Pulmonary artery endothelial cell (primary cell): ENCODE results near the gene GGN. TPM values are rescaled to one million over a fixed set of nuclear protein-coding genes. Genes with fewer than 3 reads are reported as not detected.
A peak's percentile ranks its signal among the peaks of the same experiment; 100 is the strongest.
"Not testable (repeated sequence)": the region's sequence is repeated elsewhere in the genome, so short reads cannot be mapped to it uniquely, and the experiment has no call there.

ENCODE experiments used
- DNase-seq: peaks from one replicate; pipeline ENCODE4 v3.0.0-alpha.2; 2011; ENCODE audit warnings: low read depth, low spot score
- total RNA-seq: library from RNA; depleted of rRNA; stranded (reverse); fragments of >200 nt; gene quantifications from 2 replicates; pipeline ENCODE4 v1.2.3, GENCODE V29; 2014

Gene GGN, protein sequence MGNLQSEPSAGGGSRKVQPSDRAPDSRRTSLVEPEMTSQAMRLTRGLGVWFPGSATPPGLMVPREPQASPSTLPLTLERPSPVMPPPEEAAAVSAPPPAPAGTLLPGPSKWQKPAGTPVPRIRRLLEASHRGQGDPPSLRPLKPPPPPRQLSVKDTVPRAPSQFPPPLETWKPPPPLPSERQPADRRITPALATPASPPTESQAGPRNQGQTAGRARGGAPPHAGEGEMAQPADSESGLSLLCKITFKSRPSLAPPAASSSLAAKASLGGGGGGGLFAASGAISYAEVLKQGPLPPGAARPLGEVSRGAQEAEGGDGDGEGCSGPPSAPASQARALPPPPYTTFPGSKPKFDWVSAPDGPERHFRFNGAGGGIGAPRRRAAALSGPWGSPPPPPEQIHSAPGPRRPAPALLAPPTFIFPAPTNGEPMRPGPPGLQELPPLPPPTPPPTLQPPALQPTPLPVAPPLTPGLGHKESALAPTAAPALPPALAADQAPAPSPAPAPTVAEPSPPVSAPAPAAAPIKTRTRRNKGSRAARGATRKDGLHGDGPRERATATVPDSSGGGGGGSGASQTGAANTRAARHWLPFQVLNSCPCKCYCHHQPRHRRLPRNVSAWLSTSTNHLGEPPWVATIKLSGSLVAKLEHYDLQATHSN
- 0.33 and 0.35 TPM in 2 replicates for total RNA-seq

DNA sequence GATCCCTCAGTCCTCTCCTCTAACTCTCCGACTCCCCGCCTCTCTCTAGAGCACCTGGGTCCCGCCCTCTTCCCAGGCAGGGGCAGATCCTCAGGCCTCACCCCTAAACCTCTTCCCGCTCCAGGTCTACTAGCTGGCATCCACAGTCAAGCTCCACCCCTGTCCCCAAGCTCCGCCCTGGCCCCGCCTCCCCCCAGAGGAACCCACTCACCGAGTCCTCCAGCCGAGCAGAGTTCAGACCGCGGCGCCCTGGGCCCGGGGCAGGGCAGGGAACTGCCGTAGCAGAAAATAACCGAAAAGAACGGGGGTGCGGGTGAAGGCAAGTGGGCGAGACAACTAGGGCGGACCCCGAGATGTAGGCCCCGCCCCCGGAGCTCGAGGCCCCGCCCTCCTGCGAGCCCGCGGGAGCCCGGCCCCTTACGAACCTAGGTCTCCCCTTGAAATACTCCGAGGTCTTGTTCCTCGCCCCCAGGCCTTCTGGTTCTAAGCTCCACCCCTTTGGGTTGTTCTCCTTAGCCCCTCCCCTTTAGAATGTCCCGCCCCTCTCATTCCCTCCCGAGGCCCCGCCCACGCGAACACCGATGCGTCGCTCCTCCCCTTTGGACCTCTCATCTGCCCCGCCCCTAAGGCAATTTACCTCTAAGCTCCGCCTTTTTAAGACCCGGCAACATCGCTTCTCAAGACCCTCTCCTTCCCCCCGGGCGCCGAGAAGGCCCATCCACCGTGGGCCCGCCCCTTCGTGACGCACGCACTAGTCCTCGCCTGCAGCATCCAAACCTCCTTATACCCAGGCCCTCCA, at the start of gene GGN:
Gene GGN (minus strand): TSS at position 485 of the 799 bp plus-strand sequence. CDS start 773 bp downstream, outside the sequence.
- peak; percentile 81 for DNase-seq

DNA sequence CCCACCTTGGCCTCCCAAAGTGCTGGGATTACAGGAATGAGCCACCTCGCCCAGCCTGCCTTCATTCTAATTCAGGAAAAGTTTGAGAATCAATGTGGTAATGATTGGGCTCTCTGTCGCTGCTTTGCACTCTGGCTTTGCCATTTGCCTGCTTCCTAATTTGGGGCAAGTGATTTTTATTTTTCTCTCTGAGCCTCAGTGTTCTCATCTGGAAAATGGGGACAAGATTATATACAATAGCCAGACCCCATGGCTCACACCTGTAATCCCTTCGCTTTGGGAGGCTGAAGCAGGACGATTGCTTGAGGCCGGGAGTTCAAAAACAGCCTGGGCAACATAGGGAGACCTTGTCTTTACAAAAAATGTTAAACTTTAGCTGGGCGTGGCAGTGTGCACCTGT, 49.5 kb upstream of the GGN start:
- no peak for DNase-seq

GRCh38 chr19:38434549-38435051, 46.8 kb upstream of the GGN start:
- DNase-seq, result no peak

DNA sequence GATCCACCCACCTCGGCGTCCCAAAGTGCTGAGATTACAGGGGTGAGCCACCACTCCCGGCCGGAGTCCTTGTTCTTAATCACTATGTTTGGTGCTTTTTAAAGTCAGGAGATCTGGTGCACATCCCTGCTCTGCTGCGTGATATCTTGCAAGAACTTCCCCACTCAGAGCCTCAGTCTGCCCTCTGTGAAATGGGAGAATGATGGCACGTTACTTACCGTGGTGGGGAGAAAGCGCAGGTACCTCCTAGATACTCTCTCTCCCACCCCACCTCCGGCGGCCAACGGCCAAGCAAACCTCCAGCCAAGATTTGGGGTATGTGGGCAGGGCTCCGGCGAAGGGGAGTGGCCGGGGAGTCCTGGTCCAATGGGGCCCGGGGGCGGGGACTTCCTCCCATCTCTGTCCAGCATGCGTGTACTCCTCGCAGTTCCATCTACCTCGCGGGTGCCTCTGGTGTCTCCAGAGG, 45.5 kb upstream of the GGN start, which contains the start of gene RYR1:
Gene RYR1 (plus strand): TSS at position 424 of the 466 bp plus-strand sequence. CDS start 139 bp downstream, outside the sequence.
- no peak for DNase-seq

DNA sequence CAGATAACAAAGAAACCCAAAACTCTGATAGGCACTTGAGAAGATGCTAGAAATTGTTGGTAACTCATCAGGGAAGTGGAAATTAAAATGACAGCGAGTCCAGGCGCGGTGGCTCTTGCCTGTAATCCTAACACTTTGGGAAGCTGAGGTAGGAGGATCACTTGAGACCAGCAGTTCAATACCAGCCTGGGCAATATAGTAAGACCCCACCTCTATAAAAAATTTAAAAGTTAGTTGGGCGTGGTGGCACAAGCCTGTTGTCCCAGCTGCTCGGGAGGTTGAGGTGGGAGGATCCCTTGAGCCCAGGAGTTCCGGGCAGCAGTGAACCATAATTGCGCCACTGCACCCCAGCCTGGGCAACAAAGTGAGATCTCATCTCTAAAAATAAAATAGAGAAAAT, 43.1 kb upstream of the GGN start:
- DNase-seq, result no peak

- DNase-seq, result no peak
These were observed 42.0 kb upstream of the GGN start for GRCh38 chr19:38429811-38430156.

DNA sequence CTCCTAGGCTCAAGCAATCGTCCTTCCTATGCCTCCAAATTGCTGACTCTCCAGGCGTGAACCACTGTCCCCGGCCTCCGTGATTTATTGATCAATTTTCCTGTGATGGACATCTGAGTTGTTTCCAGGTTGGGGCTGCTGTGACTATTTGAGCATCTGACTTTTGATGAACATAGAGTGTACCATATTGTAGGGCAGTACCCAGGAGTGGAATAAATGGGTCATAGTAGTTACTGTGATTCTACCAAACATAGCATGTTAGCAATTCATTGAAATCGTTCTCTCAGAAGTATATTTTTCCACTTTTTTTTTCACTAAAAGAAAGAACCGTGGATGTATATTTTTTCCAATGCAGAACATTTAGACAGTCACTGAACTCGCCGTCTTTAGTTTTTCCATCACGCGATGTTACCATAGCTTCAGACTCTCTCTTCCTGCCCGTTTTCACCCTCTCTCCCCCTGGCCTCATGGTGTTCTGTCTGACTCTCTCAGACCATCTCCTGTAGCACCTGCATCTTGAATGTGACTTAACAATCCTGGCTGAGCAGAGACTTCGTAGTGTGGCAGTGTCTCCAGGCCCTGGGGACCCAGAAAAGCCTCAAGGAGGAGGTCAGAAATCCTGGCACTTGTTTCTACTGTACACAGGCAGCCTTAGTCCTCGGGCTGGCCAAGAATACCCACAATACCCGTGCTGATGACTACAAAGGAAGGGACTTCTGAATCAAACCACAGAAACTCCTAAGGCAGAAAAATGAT, 41.4 kb upstream of the GGN start:
- no peak for DNase-seq

DNA sequence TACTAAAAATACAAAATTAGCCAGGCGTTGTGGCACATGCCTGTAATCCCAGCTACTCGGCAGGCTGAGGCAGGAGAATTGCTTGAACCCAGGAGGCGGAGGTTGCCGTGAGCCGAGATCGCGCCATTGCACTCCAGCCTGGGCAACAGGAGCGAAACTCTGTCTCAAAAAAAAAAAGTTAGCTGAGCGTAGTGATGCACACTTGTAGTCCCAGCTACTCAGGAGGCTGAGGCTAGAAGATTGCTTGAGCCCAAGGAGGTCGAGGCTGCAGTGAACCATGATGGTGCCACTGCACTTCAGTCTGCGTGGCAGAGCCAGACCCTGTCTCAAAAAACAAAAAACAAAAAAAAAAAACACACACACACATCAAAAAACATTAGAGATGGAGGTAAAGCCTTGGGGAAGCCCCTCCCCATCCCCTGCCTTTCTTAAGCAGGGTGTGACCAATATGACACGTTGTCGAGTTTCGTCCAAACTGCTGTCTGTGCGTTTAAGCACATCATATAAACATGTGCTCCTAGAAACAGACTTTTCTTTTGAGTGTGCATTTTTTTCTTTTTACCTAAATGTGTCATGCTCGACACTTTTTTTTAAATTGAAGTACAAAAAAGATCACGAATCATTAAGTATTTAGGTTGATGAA, 39.3 kb upstream of the GGN start:
- DNase-seq, result not testable (repeated sequence)

GRCh38 chr19:38425810-38426466, 38.1 kb upstream of the GGN start, which contains the start of gene RASGRP4:
TSS of gene RASGRP4 (minus strand) at chr19:38426219. CDS start at chr19:38426091, 128 bp downstream.
- no peak for DNase-seq

DNA sequence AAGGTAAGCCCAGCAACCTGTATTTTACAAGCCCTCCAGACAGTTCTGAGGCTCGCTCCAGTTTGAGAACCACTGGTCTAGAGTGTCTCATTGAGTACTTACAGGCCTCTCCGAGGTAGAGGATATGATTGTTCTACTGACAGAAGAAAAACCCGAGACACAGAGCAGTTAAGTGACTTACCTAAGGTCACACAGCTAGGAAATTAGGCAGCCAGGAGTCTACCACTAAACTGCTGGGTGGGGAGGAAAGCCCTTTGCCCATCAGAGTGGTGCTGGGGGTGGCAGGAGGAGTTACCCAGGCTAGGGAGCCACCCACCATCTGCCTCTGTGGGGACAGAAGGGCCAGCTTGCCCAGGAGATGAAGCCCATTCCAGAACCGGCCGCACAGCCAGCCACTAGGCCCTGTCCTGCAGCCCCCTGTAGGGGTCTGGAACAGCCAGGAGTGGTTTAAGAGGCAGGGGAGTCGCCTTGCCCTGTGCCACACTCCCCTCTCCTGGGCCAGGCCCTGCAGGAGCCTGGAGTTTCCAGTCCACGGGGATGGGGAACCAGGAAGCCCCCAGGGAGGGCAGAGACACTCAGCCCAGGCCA, 37.5 kb upstream of the GGN start:
- DNase-seq, result no peak

- no peak for DNase-seq
These were observed 36.4 kb upstream of the GGN start for GRCh38 chr19:38424272-38424671.

DNA sequence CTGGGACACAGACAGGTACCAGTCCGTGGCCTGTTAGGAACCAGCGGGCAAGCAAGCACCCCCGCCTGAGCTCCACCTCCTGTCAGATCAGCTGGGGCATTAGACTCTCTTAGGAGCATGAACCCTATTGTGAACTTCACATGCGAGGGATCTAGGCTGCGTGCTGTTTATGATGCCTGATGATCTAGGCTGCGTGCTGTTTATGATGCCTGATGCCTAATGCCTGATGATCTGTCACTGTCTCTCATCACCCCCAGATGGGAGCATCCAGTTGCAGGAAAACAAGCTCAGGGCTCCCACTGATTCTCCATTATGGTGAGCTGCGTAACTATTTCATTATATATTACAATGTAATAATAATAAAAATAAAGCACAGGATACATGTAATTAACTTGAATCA, 34.6 kb upstream of the GGN start:
- no peak for DNase-seq

DNA sequence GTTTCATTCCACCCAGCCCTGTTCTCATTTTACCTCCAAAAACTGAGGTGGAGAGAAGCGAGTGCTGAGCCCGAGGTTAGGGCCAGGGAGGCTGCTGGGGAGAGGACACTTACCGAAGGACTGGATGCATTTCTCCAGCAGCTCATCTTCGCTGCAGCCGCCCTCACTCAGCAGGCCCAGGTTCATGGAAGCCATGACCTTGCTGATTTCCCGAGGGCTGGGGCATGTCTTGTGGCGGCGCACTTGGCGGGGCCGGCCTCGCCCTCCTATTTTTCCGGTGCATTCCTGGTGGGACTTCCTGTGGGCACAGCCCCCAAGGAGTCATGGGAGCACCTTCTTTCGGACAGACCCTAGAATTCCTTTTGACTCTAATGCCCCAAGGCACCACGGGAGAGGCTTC, 34.0 kb upstream of the GGN start:
- DNase-seq, result no peak

GRCh38 chr19:38420935-38421334, 33.1 kb upstream of the GGN start:
- no peak for DNase-seq

DNA sequence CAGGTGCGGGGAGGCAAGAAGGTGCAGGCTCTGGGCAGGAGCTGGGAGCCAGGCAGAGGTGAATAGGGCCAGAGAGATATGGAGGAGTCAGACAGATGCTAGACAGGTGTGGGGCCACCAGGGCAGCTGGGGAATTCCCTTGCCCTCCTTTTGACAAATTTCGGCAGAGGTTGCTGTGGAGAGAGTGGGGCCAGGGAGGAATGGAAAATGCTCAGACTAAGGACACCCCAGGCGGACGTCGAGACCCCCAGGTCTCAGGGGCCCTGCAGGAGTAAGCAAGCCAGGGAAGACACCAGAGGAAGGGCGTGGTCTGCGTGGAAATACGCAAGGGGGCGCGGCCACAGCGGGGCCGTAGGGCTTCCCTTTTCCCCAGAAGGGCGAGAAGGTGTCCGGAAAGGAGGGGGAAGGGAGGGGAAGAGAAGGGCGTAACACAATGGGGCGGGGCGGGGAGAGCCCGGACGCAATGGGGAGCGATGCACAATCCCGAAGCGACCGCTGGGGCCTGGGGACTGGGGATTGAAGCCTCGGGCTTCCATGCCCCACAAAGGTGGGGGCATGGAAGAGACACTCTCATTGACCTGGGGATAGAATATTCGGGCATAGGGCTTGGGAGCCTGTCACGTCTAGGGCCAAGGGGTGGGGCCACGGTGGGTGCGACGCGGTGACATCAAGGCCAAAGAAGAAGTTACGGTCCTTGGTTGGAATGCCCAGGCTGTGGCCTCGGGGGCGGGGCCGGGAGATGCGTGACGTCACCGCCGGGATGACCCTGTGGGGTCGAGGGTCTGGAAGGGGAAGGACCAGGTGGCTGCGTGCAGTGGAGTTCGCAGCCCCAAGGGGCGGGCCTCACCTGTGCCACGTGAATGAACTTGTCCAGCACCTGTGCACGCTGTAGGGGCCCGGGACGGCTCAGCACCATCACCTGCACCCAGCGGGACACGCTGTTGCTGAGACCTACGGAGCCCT, 30.0 kb upstream of the GGN start:
- DNase-seq, result no peak

DNA sequence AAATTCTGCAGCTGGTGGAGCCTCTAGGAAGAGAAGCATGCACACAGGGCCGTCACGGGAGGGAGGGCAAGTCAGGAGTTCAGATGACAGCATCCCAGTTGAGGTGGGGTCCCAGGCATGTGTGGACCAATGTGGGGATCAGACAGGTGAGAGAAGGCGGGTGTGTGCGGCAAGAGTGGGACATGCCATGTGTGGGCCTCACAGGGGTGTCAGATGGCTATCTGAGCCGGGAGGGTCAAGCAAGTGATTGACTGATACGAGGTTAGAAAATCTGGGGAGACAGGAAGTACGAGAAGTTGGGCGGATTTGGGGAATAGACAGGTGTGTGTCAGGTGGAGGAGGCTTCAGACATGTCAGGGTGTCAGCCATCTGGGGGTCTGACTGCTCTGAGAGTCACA, 29.3 kb upstream of the GGN start:
- DNase-seq, result no peak

- no peak for DNase-seq
These were observed 25.6 kb upstream of the GGN start for GRCh38 chr19:38413416-38413815.

DNA sequence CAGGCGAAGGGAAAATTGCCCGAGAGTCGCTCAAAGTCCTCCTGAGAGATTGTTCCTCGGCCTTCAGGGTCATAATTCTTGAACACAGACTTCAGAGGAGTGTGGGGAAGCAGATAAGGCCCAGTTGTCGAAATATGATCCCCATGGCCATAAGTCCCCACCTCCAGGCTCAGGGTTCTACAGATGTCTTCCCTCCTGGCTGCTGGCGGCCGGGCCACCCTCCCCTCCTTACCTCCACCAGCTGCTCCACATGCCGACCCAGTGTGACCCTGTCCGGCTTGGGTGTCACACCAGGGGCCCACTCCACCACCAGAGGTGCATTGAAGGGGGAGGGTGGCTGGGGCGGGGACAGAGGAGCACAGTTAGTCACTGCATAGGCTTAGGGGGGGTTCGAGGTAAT, 25.1 kb upstream of the GGN start:
- no peak for DNase-seq
